WTC11 (cell line): ENCODE data around the gene GJC1. TPM values are rescaled to one million over a fixed set of nuclear protein-coding genes. Genes with fewer than 3 reads are reported as not detected.

Experiments used
- ATAC-seq: fragments of 200-7000 bp; cut with Tn5 transposase; 2 replicates; pipeline ENCODE4 v1.10.0; 2021; ENCODE audit warnings: mild to moderate bottlenecking, moderate library complexity
- CTCF ChIA-PET: fragments of 300-600 bp; sonication (Branson Sonifier 250); formaldehyde crosslinking; loops from one replicate; lab custom pipeline; 2021; ENCODE audit warnings: antibody characterized with exemption; lab: Charles Lee
- POLR2A ChIA-PET: fragments of 350-600 bp; sonication (Branson Sonifier 250); formaldehyde crosslinking; loops from one replicate; lab custom pipeline; 2021; ENCODE audit warnings: antibody characterized with exemption; lab: Charles Lee
- DNase-seq: peaks from one replicate; pipeline ENCODE4 v3.0.0; 2021; ENCODE audit warnings: low spot score
- H3K27ac Mint-ChIP-seq: 2 replicates; pipeline ENCODE4 v1.8.0; 2021; ENCODE audit warnings: mixed read lengths
- H3K27me3 Mint-ChIP-seq: 2 replicates; pipeline ENCODE4 v1.8.0; 2021; ENCODE audit warnings: low read depth, mild to moderate bottlenecking, moderate library complexity, mixed read lengths
- H3K36me3 Mint-ChIP-seq: 2 replicates; pipeline ENCODE4 v1.8.0; 2021; ENCODE audit warnings: mixed read lengths
- H3K4me1 Mint-ChIP-seq: 2 replicates; pipeline ENCODE4 v1.8.0; 2022; ENCODE audit warnings: mixed read lengths
- H3K4me3 Mint-ChIP-seq: 2 replicates; pipeline ENCODE4 v1.8.0; 2021; ENCODE audit warnings: mild to moderate bottlenecking, moderate library complexity, mixed read lengths
- H3K9me3 Mint-ChIP-seq: 2 replicates; pipeline ENCODE4 v1.8.0; 2021; ENCODE audit warnings: mixed read lengths
- AR ChIP-seq: fragments of 250-450 bp; sonication (Bioruptor Pico); IDR thresholded peaks from 2 replicates; pipeline ENCODE4 v1.9.0; 2021; ENCODE audit warnings: mild to moderate bottlenecking
- ARID4B ChIP-seq: sonication (generic); formaldehyde crosslinking; IDR thresholded peaks from 2 replicates; pipeline ENCODE4 v1.8.0; 2023; ENCODE audit warnings: missing genetic modification reagents, mild to moderate bottlenecking, borderline replicate concordance
- ATF6 ChIP-seq: sonication (generic); formaldehyde crosslinking; IDR thresholded peaks from 2 replicates; pipeline ENCODE4 v1.8.1; 2023; ENCODE audit warnings: mild to moderate bottlenecking, missing genetic modification reagents
- CTCF ChIP-seq: fragments of 200-600 bp; IDR thresholded peaks from 2 replicates; pipeline ENCODE4 v1.8.0; 2022; ENCODE audit warnings: antibody characterized with exemption
- E2F4 ChIP-seq: sonication (generic); formaldehyde crosslinking; IDR thresholded peaks from 2 replicates; pipeline ENCODE4 v1.8.1; 2022; ENCODE audit warnings: low read depth, mild to moderate bottlenecking, moderate library complexity, missing genetic modification reagents, borderline replicate concordance
- E2F5 ChIP-seq: sonication (generic); formaldehyde crosslinking; IDR thresholded peaks from 2 replicates; pipeline ENCODE4 v1.8.1; 2022; ENCODE audit warnings: mild to moderate bottlenecking, moderate library complexity, missing genetic modification reagents
- FOXP4 ChIP-seq: sonication (generic); formaldehyde crosslinking; IDR thresholded peaks from 2 replicates; pipeline ENCODE4 v1.8.0; 2022; ENCODE audit warnings: mild to moderate bottlenecking, missing genetic modification reagents
- IRF2 ChIP-seq: sonication (generic); formaldehyde crosslinking; IDR thresholded peaks from 2 replicates; pipeline ENCODE4 v1.8.0; 2022; ENCODE audit warnings: low read depth, missing genetic modification reagents, borderline replicate concordance
- SMAD4 ChIP-seq: sonication (generic); formaldehyde crosslinking; IDR thresholded peaks from 2 replicates; pipeline ENCODE4 v1.8.0; 2022; ENCODE audit warnings: mild to moderate bottlenecking, missing genetic modification reagents
- USF1 ChIP-seq: sonication (generic); formaldehyde crosslinking; IDR thresholded peaks from 2 replicates; pipeline ENCODE4 v1.8.0; 2022; ENCODE audit warnings: mild to moderate bottlenecking, missing genetic modification reagents
- ZNF219 ChIP-seq: sonication (generic); formaldehyde crosslinking; IDR thresholded peaks from 2 replicates; pipeline ENCODE4 v1.8.0; 2023; ENCODE audit warnings: missing genetic modification reagents, mild to moderate bottlenecking, borderline replicate concordance
- ZNF232 ChIP-seq: sonication (generic); formaldehyde crosslinking; IDR thresholded peaks from 2 replicates; pipeline ENCODE4 v1.8.0; 2022; ENCODE audit warnings: mild to moderate bottlenecking, missing genetic modification reagents
- ZNF317 ChIP-seq: sonication (generic); formaldehyde crosslinking; IDR thresholded peaks from 2 replicates; pipeline ENCODE4 v1.8.1; 2023; ENCODE audit warnings: low read depth, mild to moderate bottlenecking, moderate library complexity, missing genetic modification reagents, borderline replicate concordance
- ZNF512 ChIP-seq: sonication (generic); formaldehyde crosslinking; IDR thresholded peaks from 2 replicates; pipeline ENCODE4 v1.8.1; 2022; ENCODE audit warnings: missing genetic modification reagents, borderline replicate concordance
- total RNA-seq: library from RNA; stranded (reverse); gene quantifications from 3 replicates; pipeline ENCODE4 v1.2.3, GENCODE V29; 2021

The GJC1 gene
- total RNA-seq, 1 experiment from 2014 or later: 104 TPM

GRCh38 chr17:44807093-44807816 lies 22.8 kb downstream of the GJC1 start (continued):
- no peak for TF ChIP-seq ARID4B
- no peak for TF ChIP-seq E2F5 (CRISPR knock-in tag)
- no peak for TF ChIP-seq AR (CRISPR knock-in tag)
- TF ChIP-seq, all 79 proteins: peak for 0

GRCh38 chr17:44804302-44805089 lies 25.6 kb downstream of the GJC1 start:
- no peak for ATAC-seq
- peaks cover 61% of the 10 kb centered on the region for H3K36me3 Mint-ChIP-seq
- no peaks in the 10 kb centered on the region for H3K9me3 Mint-ChIP-seq
- H3K4me1 Mint-ChIP-seq: peaks cover 4% of the 10 kb centered on the region; the same call in 1 of the 2 replicates
- ChIA-PET CTCF (no interaction called here), POLR2A (no interaction called here)
- DNase-seq: no peak
- H3K27ac Mint-ChIP-seq: no peak overlapping the region
- no peak overlapping the region for H3K4me3 Mint-ChIP-seq
- H3K27me3 Mint-ChIP-seq: no peaks in the 10 kb centered on the region
- TF ChIP-seq FOXP4 (CRISPR knock-in tag): no peak
- TF ChIP-seq ZNF219 (CRISPR knock-in tag): no peak
- no peak for TF ChIP-seq IRF2 (CRISPR knock-in tag)
- no peak for TF ChIP-seq CTCF
- TF ChIP-seq E2F4: no peak
- no peak for TF ChIP-seq SMAD4
- TF ChIP-seq ZNF232 (CRISPR knock-in tag): no peak
- TF ChIP-seq ATF6 (CRISPR knock-in tag): no peak
- no peak for TF ChIP-seq ZNF512
- no peak for TF ChIP-seq ZNF317
- no peak for TF ChIP-seq USF1 (CRISPR knock-in tag)
